Measurements from ENCODE around the gene P4HA2. TPM values are rescaled to one million over a fixed set of nuclear protein-coding genes. Genes with fewer than 3 reads are reported as not detected.

P4HA2 gene
- total and polyA plus RNA-seq, 2 donors (not counting 3 experiments of a cell fraction or from before 2014, with no cell fraction given), result 37.6 to 58.7 TPM

- no peak overlapping the region for H3K9ac ChIP-seq (replicated peaks; ENCODE audit: extremely low read depth, insufficient read depth, low read length)
- H3K9me1 ChIP-seq (replicated peaks; ENCODE audit: control insufficient read depth, extremely low read depth, insufficient read depth, low read length), result no peaks in the 10 kb centered on the region
- H3K9me3 ChIP-seq (replicated peaks; ENCODE audit: control insufficient read depth, insufficient read depth, low read length), result no peaks in the 10 kb centered on the region
- H3K36me3 ChIP-seq (ENCODE audit: control insufficient read depth in 2 of 2, extremely low read depth in 1 of 2, insufficient read depth in 2 of 2, low read length in 2 of 2), result no peaks in the 10 kb centered on the region
- BruUV-seq (replicated peaks), result no TSS peak
- no peak overlapping the region for H3K27ac ChIP-seq (ENCODE audit: insufficient read depth, low read depth, low read length)
- dilution Hi-C loops (cut with MboI; ENCODE audit: extremely low pct_ligation_motif_present, low sequenced_read_pairs), result no loop called here
- H4K20me1 ChIP-seq (replicated peaks; ENCODE audit: control insufficient read depth, extremely low read depth, insufficient read depth, low read length), result no peaks in the 10 kb centered on the region
- POLR2A ChIA-PET, result no interaction called here
- CTCF ChIA-PET, result interaction anchor here (0.8 to 1.3 kb wide), 2 partner anchors 44 to 74 kb away, joined by 3 to 5 read pairs; no protein-coding TSS in a partner anchor
- no peak overlapping the region for H3K4me2 ChIP-seq (ENCODE audit: insufficient read depth, low read length)
- no peak overlapping the region for H2AFZ ChIP-seq (ENCODE audit: low read depth, low read length)
- DNase-seq (ENCODE audit: low read depth, low spot score) (no peak), FAIRE-seq (no peak)
- no peak for TF ChIP-seq GATA2 (IDR thresholded peaks at IDR 0.05; ENCODE audit: insufficient read depth, insufficient read length, low read depth, low read length)
- no peak for TF ChIP-seq FOS (IDR thresholded peaks at IDR 0.05; ENCODE audit: borderline replicate concordance, insufficient read depth, low read length)
- no peaks in the 10 kb centered on the region for H3K79me2 ChIP-seq (ENCODE audit: control insufficient read depth, insufficient read depth, low read length)
- peaks cover 0 to 1% of the 10 kb centered on the region in 2 experiments for H3K27me3 ChIP-seq (ENCODE audit: control insufficient read depth in 2 of 2, insufficient read depth in 2 of 2, low read length in 2 of 2)
- intact Hi-C loops (cut with micrococcal nuclease), result no loop called here
- H3K4me3 ChIP-seq (replicated peaks in 1 of 3; ENCODE audit: insufficient read depth in 1 of 3, low read depth in 1 of 3, low read length in 3 of 3), result no peak overlapping the region
- no peaks in the 10 kb centered on the region for H3K4me1 ChIP-seq (ENCODE audit: control insufficient read depth, extremely low read depth, insufficient read depth, low read length)
These were observed 6.4 kb upstream of the P4HA2 start for GRCh38 chr5:132233811-132234683.

- no peaks in the 10 kb centered on the region for H3K36me3 ChIP-seq (ENCODE audit: control insufficient read depth in 2 of 2, extremely low read depth in 1 of 2, insufficient read depth in 2 of 2, low read length in 2 of 2)
- H2AFZ ChIP-seq (ENCODE audit: low read depth, low read length), result no peak overlapping the region
- no peak overlapping the region for H3K27ac ChIP-seq (ENCODE audit: insufficient read depth, low read depth, low read length)
- TF ChIP-seq, protein P1, sequence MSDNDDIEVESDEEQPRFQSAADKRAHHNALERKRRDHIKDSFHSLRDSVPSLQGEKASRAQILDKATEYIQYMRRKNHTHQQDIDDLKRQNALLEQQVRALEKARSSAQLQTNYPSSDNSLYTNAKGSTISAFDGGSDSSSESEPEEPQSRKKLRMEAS (IDR thresholded peaks at IDR 0.05; ENCODE audit: insufficient read depth, insufficient read length), result no peak
- TF ChIP-seq GATA2 (IDR thresholded peaks at IDR 0.05; ENCODE audit: insufficient read depth, insufficient read length, low read depth, low read length), result no peak
- no peaks in the 10 kb centered on the region for H3K79me2 ChIP-seq (ENCODE audit: control insufficient read depth, insufficient read depth, low read length)
- no TSS peak for BruUV-seq (replicated peaks)
- DNase-seq (ENCODE audit: low read depth, low spot score) (no peak), FAIRE-seq (no peak)
- H3K4me3 ChIP-seq (replicated peaks in 1 of 3; ENCODE audit: insufficient read depth in 1 of 3, low read depth in 1 of 3, low read length in 3 of 3), result no peak overlapping the region
- H3K4me2 ChIP-seq (ENCODE audit: insufficient read depth, low read length), result no peak overlapping the region
- H3K9me3 ChIP-seq (replicated peaks; ENCODE audit: control insufficient read depth, insufficient read depth, low read length), result no peaks in the 10 kb centered on the region
- H3K4me1 ChIP-seq (ENCODE audit: control insufficient read depth, extremely low read depth, insufficient read depth, low read length), result no peaks in the 10 kb centered on the region
- no peaks in the 10 kb centered on the region for H3K9me1 ChIP-seq (replicated peaks; ENCODE audit: control insufficient read depth, extremely low read depth, insufficient read depth, low read length)
- no peak overlapping the region for H3K9ac ChIP-seq (replicated peaks; ENCODE audit: extremely low read depth, insufficient read depth, low read length)
- CTCF ChIA-PET, result no interaction called here
- H4K20me1 ChIP-seq (replicated peaks; ENCODE audit: control insufficient read depth, extremely low read depth, insufficient read depth, low read length), result no peaks in the 10 kb centered on the region
- H3K27me3 ChIP-seq (ENCODE audit: control insufficient read depth in 2 of 2, insufficient read depth in 2 of 2, low read length in 2 of 2), result peaks cover 0 to 1% of the 10 kb centered on the region in 2 experiments
- intact Hi-C loops (cut with micrococcal nuclease), result no loop called here
- dilution Hi-C loops (cut with MboI; ENCODE audit: extremely low pct_ligation_motif_present, low sequenced_read_pairs), result no loop called here
- POLR2A ChIA-PET, result no interaction called here
These were observed 5.4 kb upstream of the P4HA2 start for GRCh38 chr5:132233081-132233480.

Measured in endothelial cell of umbilical vein (primary cell).